Measurements from ENCODE around the gene GLRX5.
"Not testable (repeated sequence)": the region's sequence is repeated elsewhere in the genome, so short reads cannot be mapped to it uniquely, and the experiment has no call there.

GLRX5 gene

DNA sequence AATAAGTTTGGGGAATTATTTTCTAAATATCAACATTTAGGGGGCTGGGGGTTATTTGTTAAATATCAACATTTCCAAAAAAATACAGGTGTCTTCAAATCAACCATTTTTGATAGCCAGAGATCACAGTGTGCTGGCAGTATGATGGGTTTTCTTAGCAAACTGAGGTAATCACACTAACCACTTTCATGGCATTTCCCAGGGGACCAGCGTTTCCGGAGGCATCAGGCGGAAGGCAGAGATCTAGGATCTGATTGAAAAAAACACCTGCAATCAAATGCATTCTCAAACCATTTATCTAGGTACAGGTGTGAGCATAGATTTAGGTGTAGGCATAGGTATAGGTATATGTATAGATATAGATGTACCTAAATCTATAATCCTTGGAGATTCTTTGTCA lies 34.6 kb downstream of the GLRX5 start:
- DNase-seq (ENCODE audit: low read depth), result no peak
- no peak for TF ChIP-seq CTCF (IDR thresholded peaks at IDR 0.05; ENCODE audit: control insufficient read depth, extremely low read depth, insufficient read depth)

DNA sequence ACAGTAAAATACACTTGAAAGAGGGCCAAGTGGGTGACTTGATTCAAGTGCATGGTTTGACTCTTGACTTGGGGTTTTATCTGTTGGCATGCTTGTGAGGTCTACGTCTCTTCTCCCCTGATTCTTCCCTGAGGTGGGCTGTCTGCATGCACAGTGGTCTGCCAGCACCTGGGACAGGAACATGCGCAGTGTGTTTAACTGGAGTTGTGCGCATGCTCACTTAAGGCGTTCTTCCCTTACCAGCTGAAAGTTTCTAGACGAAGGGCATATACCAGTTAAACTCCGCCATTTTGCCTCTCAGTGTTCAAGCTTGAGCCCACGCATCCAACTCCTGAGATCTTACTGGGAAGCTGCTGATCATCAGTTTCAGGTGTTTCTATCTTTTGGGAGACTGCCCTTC lies 38.5 kb downstream of the GLRX5 start:
- no peak for DNase-seq (ENCODE audit: low read depth)
- no peak overlapping the region for H3K4me3 ChIP-seq (ENCODE audit: low read depth, low read length)
- TF ChIP-seq CTCF (IDR thresholded peaks at IDR 0.05; ENCODE audit: control insufficient read depth, extremely low read depth, insufficient read depth), result no peak

More for the DNA sequence above, 34.6 kb downstream of the GLRX5 start:
- no peak overlapping the region for H3K4me3 ChIP-seq (ENCODE audit: low read depth, low read length)

GRCh38 chr14:95575840-95576473 lies 41.1 kb downstream of the GLRX5 start:
- DNase-seq (ENCODE audit: low read depth), result no peak
- no peak overlapping the region for H3K4me3 ChIP-seq (ENCODE audit: low read depth, low read length)
- TF ChIP-seq CTCF (IDR thresholded peaks at IDR 0.05; ENCODE audit: control insufficient read depth, extremely low read depth, insufficient read depth), result no peak

DNA sequence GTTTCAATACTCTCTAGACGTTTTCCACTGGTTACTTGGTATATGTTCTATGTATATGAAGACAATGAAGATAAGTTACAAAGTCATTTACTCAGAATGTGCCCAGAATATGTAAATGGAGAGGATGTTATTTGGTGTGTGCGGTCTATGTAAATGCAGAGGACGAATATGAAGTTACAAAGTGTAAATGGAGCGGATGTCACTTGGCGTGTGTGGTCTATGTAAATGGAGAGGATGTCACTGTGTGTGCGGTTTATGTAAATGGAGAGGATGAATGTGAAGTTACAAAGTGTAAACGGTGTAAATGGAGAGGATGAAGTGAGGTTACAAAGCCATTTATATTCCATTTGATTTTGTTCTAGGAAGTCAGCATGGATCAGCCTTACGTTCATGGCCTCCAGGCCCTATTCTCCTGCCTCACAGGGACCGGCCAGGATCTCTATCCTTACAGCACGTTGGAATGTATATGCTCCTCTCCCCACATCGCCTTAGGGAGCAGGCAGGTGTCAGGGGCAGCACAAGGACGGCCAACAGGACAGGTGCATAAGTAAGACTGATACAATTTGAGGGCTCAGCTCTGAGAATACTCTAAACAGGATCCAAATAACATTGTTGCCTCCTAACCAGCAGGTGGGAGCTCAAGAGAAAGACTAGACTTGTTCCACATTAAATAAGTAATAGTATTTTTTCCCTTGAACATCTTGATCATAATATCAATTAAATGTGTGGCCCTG lies 42.4 kb downstream of the GLRX5 start:
- no peak for DNase-seq (ENCODE audit: low read depth)
- H3K4me3 ChIP-seq (ENCODE audit: low read depth, low read length), result no peak overlapping the region
- no peak for TF ChIP-seq CTCF (IDR thresholded peaks at IDR 0.05; ENCODE audit: control insufficient read depth, extremely low read depth, insufficient read depth)

DNA sequence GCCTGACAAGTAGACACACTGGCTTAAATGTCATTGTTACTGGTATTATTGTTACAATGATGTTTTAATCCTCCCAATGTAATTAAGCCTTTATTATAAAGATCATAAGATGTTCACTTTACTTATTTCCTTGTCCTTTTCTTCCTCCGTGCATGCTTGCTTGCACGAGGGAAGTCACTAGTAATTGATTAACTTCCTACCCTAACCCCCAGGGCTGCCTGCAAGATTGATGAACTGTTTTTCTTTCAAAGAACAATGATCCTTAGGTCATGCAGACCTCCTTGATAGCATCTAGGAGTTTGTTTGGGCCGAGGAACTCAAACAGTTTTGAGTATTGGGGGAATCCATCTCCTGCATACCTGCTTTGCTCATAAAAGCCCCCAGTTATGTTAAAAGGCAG lies 43.0 kb downstream of the GLRX5 start:
- no peak for DNase-seq (ENCODE audit: low read depth)
- TF ChIP-seq CTCF (IDR thresholded peaks at IDR 0.05; ENCODE audit: control insufficient read depth, extremely low read depth, insufficient read depth), result no peak
- H3K4me3 ChIP-seq (ENCODE audit: low read depth, low read length), result no peak overlapping the region

DNA sequence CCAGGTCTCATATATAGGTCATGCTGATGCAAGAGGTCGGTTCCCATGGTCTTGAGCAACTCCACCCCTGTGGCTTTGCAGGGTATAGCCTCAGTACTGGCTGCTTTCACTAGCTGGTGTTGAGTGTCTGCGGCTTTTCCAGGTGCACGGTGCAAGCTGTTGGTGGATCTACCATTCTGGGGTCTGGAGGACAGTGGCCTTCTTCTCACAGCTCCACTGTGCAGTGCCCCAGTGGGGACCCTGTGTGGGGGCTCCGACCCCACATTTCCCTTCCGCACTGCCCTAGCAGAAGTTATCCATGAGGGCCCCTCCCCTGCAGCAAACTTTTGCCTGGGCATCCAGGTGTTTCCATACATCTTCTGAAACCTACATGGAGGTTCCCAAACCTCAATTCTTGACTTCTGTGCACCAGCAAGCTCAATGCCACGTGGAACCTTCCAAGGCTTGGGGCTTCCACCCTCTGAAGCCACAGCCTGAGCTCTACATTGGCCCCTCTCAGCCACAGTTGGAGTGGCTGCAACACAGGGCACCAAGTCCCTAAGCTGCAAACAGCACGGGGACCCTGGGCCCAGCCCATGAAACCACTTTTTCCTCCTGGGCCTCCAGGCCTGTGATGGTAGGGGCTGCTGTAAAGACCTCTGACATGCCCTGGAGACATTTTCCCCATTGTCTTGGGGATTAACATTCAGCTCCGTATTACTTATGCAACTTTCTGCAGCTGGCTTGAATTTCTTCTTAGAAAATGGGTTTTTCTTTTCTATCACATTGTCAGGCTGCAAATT lies 49.2 kb downstream of the GLRX5 start:
- not testable (repeated sequence) for DNase-seq (ENCODE audit: low read depth); H3K4me3 ChIP-seq (ENCODE audit: low read depth, low read length)

DNA sequence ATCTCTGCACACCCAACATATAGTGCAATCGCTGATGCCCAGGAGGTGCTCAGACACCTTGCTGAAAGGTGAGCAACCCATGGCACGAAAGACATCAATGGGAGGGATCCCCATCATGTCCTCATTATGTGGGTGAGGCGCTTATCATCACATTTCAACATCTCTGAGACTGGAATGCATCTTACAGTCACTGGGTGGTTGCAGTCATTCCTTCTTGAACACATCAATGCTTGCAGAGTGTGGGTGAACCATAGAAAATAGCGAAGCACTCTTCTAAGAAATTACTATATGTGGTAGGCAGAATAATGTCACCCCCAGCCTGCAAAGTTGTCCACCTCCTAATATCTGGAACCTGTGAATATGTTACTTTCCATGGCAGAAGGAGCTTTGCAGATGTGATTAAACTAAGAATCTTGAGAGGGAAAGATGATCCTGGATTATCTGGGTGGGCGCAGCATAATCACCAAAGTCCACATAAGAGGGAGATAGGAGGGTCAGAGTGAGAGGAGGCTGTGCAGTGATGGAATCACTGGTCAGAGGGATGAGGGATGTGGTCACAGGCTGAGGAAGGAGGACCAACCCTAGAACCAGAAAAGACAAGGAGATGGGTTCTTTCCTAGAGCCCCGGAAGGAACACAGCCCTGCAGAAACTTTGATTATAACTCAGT lies 51.2 kb downstream of the GLRX5 start:
- DNase-seq (ENCODE audit: low read depth), result no peak
- no peak overlapping the region for H3K4me3 ChIP-seq (ENCODE audit: low read depth, low read length)
- TF ChIP-seq CTCF (IDR thresholded peaks at IDR 0.05; ENCODE audit: control insufficient read depth, extremely low read depth, insufficient read depth), result no peak

DNA sequence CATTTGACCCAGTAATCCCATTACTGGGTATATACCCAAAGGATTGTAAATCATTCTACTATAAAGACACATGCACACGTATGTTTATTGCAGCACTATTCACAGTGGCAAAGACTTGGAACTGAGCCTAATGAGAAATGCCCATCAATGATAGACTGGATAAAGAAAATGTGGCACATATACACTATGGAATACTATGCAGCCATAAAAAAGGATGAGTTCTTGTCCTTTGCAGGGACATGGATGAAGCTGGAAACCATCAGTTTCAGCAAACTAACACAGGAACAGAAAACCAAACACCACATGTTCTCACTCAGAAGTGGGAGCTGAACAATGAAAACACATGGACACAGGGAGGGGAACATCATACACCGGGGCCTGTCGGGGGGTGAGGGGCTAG lies 56.3 kb downstream of the GLRX5 start:
- not testable (repeated sequence) for H3K4me3 ChIP-seq (ENCODE audit: low read depth, low read length); DNase-seq (ENCODE audit: low read depth)

All from LNCaP clone FGC (cell line).